Measurements from ENCODE around the gene KCNAB1.

GRCh38 chr3:156513619-156514018 is 393.2 kb downstream of the KCNAB1 start:
- TF ChIP-seq CTCF (IDR thresholded peaks at IDR 0.05) (no peak), POLR2A (IDR thresholded peaks at IDR 0.05) (no peak), POLR2AphosphoS5 (IDR thresholded peaks at IDR 0.05; ENCODE audit: insufficient read depth in 1 of 2, low read depth in 1 of 2) (no peak)
